WI38 (cell line): ENCODE results near the gene WDR31.

Experiments
- H3K4me3 ChIP-seq: 2 replicates; pipeline ENCODE4 v1.5.1; 2011; ENCODE audit warnings: low read depth, mild to moderate bottlenecking, control low read depth, low read length
- TF ChIP-seq, protein P1 (sequence below): IDR thresholded peaks from 2 replicates; pipeline ENCODE4 v1.5.1; 2012; ENCODE audit warnings: low read depth, mild to moderate bottlenecking, control low read depth, low read length

WDR31 gene

DNA sequence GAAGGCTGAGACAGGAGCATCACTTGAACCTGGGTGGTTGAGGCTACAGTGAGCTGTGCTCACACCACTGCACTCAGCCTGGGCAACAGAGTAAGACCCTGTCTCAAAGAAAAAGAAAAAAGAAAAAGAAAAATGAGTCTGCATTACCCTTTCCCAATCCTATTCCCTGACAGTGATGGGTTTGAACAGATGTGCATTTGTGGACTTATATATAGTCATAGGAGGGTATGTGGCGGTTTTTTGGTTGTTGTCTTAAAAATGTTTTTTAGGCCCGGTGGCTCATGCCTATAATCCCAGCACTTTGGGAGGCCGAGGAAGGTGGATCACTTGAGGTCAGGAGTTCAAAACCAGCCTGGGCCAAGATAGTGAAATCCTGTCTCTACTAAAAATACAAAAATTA, 23.3 kb upstream of the WDR31 start:
- TF ChIP-seq, protein P1, sequence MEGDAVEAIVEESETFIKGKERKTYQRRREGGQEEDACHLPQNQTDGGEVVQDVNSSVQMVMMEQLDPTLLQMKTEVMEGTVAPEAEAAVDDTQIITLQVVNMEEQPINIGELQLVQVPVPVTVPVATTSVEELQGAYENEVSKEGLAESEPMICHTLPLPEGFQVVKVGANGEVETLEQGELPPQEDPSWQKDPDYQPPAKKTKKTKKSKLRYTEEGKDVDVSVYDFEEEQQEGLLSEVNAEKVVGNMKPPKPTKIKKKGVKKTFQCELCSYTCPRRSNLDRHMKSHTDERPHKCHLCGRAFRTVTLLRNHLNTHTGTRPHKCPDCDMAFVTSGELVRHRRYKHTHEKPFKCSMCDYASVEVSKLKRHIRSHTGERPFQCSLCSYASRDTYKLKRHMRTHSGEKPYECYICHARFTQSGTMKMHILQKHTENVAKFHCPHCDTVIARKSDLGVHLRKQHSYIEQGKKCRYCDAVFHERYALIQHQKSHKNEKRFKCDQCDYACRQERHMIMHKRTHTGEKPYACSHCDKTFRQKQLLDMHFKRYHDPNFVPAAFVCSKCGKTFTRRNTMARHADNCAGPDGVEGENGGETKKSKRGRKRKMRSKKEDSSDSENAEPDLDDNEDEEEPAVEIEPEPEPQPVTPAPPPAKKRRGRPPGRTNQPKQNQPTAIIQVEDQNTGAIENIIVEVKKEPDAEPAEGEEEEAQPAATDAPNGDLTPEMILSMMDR, result no peak
- no peak overlapping the region for H3K4me3 ChIP-seq

DNA sequence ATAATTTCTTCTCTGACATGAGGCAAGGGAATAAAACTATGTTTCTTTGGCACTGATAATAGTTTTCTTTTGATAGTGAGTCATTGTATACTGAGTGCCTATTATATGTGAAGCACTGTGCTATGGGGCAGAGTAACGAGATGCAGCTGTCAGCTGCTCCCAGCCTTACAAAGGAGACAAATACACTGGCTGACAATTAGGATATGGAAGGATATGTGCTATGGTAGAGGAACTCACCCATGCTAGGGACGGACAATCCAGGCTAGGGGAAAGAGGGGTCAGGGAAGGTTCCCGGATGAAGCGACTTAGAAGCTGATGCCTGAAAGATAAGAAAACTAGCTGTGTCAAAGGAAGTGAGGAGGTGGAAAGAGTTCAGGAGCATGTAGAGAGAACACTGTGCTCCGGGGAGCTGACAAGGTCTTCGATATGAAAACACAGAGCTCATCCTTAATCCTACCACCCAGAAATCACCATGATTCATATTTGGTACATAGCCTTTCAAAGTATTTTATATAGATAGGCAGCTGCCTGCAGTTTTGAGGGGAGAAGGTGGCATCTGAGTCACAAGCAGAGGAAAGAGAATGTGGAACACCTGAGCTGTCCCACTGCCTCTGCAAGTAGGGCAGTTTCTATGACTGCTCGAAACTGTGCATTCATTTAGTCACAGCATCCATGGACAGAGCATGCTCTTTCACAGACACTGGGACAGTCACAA, 21.4 kb upstream of the WDR31 start:
- no peak overlapping the region for H3K4me3 ChIP-seq
- TF ChIP-seq, protein P1, result no peak

DNA sequence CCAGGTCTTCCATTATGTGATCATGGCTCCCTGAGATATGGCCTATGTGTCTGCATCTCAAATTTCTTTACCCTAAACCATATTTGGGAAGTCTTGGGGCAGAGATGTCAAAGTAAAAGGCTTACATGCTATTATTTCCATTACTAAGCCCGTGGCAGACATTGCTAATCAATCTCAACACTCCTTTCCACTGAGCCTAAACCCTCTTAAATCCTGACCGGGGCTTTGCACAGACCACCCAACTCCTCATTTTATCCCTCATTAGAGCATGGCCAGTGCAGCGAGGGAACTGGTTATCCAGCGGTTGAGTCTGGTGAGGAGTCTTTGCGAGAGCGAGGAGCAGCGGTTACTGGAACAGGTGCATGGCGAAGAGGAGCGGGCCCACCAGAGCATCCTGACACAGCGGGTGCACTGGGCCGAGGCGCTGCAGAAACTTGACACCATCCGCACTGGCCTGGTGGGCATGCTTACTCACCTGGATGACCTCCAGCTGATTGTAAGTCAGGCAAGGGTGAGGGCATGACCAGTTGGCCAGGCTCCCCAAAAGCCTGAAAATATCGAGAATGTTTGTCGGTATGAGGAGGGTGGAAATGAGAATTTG, 20.3 kb upstream of the WDR31 start:
- TF ChIP-seq, protein P1, result no peak
- H3K4me3 ChIP-seq, result no peak overlapping the region

DNA sequence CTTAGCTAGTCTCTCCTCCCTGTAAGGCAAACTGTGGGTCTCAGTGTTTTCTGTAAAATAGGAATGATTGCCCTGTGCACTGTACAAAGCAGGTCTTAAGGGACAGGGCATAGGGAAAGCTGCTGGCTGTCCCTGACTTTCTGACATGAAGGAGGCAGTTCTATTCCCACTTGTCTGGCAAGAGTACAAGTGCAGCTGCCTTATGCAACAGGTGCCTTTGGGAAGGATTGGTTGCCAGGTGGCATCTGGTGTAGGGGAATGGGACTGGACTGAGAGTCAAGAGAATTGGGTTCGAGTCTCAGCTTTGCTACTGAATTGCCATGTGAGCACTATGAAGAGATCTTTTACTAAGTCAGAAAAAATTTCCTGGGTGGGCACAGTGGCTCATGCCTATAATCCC, 19.3 kb upstream of the WDR31 start:
- TF ChIP-seq, protein P1, result no peak

DNA sequence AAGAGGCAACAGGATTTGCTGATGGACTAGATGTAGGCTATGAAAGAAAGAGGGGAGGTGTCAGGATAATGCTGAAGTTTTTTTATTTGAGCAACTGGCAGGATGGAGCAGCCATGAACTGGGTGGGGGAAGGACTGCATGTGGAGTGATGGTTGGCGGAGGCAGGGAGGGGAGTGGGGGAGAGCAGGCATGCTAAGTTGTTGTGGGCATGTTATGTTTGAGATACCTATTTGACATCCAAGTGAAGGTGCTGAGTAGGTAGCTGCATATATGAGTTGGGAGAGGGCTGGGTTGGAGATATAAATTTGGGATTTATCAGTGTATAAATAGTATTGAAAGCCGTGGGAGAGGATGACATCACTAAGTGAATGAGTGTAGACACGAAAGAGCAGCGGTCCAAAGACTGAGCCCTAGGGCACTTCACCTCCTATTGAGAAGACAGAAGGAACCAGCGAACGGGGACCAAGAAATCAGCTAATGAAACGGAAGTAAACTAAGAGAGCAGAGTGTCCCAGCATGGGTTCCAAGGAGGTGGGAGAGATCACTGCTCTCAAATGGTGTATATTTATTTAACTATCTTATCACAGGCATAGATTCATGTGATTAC, 16.7 kb upstream of the WDR31 start:
- H3K4me3 ChIP-seq, result no peak overlapping the region
- TF ChIP-seq, protein P1, result no peak

More for the DNA sequence above, 19.3 kb upstream of the WDR31 start:
- H3K4me3 ChIP-seq, result no peak overlapping the region

DNA sequence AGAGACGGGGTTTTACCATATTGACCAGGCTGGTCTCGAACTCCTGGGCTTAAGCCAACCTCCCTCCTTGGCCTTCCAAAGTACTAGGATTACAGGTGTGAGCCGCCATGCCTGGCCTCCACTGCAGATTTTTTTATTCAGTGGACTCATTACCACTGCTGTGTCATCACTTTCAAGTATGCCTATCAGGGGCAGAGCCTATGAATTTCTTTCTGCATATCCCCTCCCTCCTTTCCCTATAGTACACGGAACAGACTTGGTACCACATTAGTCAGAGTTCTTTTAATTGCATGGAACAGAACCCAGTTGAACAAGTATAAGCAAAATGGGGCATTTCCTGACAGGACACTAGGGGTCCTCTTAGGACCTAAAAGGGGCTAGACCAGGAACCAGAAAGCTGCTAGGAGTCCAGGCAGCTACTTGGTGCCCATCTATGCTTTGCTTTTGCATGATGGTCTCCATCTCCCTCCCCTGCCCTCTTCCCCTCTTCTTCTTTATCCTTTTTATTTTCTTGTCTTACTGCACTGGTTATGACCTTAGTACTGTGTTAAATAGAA, 15.0 kb upstream of the WDR31 start:
- H3K4me3 ChIP-seq, result no peak overlapping the region
- TF ChIP-seq, protein P1, result no peak

DNA sequence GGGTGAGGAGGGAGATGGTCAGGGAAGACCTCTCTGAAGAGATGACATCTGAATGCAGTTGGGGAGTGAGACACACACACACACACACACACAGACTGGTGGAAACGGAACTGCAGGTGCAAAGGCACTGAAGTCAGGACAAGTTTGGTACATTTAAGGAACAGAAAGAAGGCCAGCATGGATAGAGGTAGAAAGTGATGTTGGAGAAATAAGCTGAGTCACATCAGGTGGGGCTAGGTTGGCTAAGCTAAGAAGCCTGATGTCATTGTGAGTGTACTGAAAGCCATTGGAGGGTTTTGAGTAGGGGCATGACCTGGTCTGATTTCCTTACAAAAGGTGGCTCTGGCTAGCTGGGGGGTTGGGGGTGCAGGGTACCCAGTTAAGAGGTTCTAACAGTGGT, 12.3 kb upstream of the WDR31 start:
- H3K4me3 ChIP-seq, result no peak overlapping the region
- TF ChIP-seq, protein P1, result no peak
